Endothelial cell of umbilical vein (primary cell): ENCODE data around the gene MTR. TPM values are rescaled to one million over a fixed set of nuclear protein-coding genes. Genes with fewer than 3 reads are reported as not detected.

Experiments used
- BruUV-seq: library from RNA; stranded (reverse); fragments of 400-500 nt; replicated peaks from 2 replicates; lab custom pipeline; 2021; lab: Mats Ljungman, UMichigan
- CTCF ChIA-PET: fragments of 300-600, 350-600 bp; sonication (Branson Sonifier 250); formaldehyde crosslinking; loops from one replicate; lab custom pipeline; 2021; ENCODE audit warnings: antibody characterized with exemption, inconsistent platforms; lab: Charles Lee
- POLR2A ChIA-PET: fragments of 300-600, 350-600 bp; sonication (Branson Sonifier 250); formaldehyde crosslinking; loops from one replicate; lab custom pipeline; 2021; ENCODE audit warnings: antibody characterized with exemption, inconsistent platforms; lab: Charles Lee
- DNase-seq: peaks from one replicate; pipeline ENCODE4 v3.0.0-alpha.2; 2011; ENCODE audit warnings: low read depth, low spot score
- FAIRE-seq: peaks from 2 replicates; lab custom pipeline; 2011; peaks lifted over from hg19 to GRCh38; lab: Jason Lieb, UNC
- H2AFZ ChIP-seq: 2 replicates; pipeline ENCODE4 v1.6.0; 2012; ENCODE audit warnings: low read depth, low read length, control low read depth, inconsistent platforms
- H3K27ac ChIP-seq: 2 replicates; pipeline ENCODE4 v1.5.1; 2011; ENCODE audit warnings: low read depth, mild to moderate bottlenecking, control low read depth, low read length, moderate library complexity; ENCODE audit not compliant: insufficient read depth
- H3K27me3 ChIP-seq, 2 experiments: 2 replicates each; pipeline versions ENCODE4 v1.6.0 to v1.6.1; 2011; ENCODE audit warnings: low read length in 2 of 2, mixed read lengths in 1 of 2; ENCODE audit not compliant: control insufficient read depth in 2 of 2, insufficient read depth in 2 of 2
- H3K36me3 ChIP-seq, 2 experiments: 2 replicates in 1 of 2; 3 replicates in 1 of 2; pipeline ENCODE4 v1.5.1; 2011; ENCODE audit warnings: low read length in 2 of 2, mild to moderate bottlenecking in 1 of 2, moderate library complexity in 1 of 2; ENCODE audit not compliant: control insufficient read depth in 2 of 2, insufficient read depth in 2 of 2; ENCODE audit errors: extremely low read depth in 1 of 2
- H3K4me1 ChIP-seq: 3 replicates; pipeline ENCODE4 v1.5.1; 2011; ENCODE audit warnings: mild to moderate bottlenecking, low read length; ENCODE audit not compliant: control insufficient read depth, insufficient read depth; ENCODE audit errors: extremely low read depth
- H3K4me2 ChIP-seq: 2 replicates; pipeline ENCODE4 v1.6.1; 2011; ENCODE audit warnings: low read length, control low read depth, mixed read lengths; ENCODE audit not compliant: insufficient read depth
- H3K4me3 ChIP-seq, 3 experiments: fragments of 200-600 bp in 1 of 3; sonication (generic), shearing (Covaris generic) in 1 of 3; replicated peaks in 1 of 3; 2 replicates each; pipeline ENCODE4 v1.5.1; 2011 to 2016; ENCODE audit warnings: control low read depth in 3 of 3, low read length in 3 of 3, mild to moderate bottlenecking in 2 of 3, inconsistent platforms in 1 of 3, low read depth in 1 of 3, moderate library complexity in 1 of 3; ENCODE audit not compliant: insufficient read depth in 1 of 3
- H3K79me2 ChIP-seq: 2 replicates; pipeline ENCODE4 v1.6.0; 2012; ENCODE audit warnings: low read length, inconsistent platforms; ENCODE audit not compliant: control insufficient read depth, insufficient read depth
- H3K9ac ChIP-seq: replicated peaks from 2 replicates; pipeline ENCODE3; 2011; ENCODE audit warnings: low read length, control low read depth; ENCODE audit not compliant: insufficient read depth; ENCODE audit errors: extremely low read depth
- H3K9me1 ChIP-seq: replicated peaks from 3 replicates; pipeline ENCODE4 v1.6.0; 2011; ENCODE audit warnings: mild to moderate bottlenecking, low read length; ENCODE audit not compliant: control insufficient read depth, insufficient read depth; ENCODE audit errors: extremely low read depth
- H3K9me3 ChIP-seq: replicated peaks from 2 replicates; pipeline ENCODE4 v1.5.1; 2012; ENCODE audit warnings: low read length, inconsistent platforms; ENCODE audit not compliant: control insufficient read depth, insufficient read depth
- H4K20me1 ChIP-seq: replicated peaks from 2 replicates; pipeline ENCODE3; 2011; ENCODE audit warnings: mild to moderate bottlenecking, low read length; ENCODE audit not compliant: control insufficient read depth, insufficient read depth; ENCODE audit errors: extremely low read depth
- EZH2 ChIP-seq: IDR thresholded peaks from 2 replicates; pipeline ENCODE4 v1.6.1; 2012; ENCODE audit warnings: borderline replicate concordance, low read depth, mild to moderate bottlenecking, moderate library complexity, low read length, inconsistent platforms; ENCODE audit not compliant: severe bottlenecking
- FOS ChIP-seq: IDR thresholded peaks from 2 replicates; pipeline ENCODE4 v1.6.1; 2011; ENCODE audit warnings: mild to moderate bottlenecking, low read length, moderate library complexity, borderline replicate concordance; ENCODE audit not compliant: insufficient read depth
- GATA2 ChIP-seq: IDR thresholded peaks from 2 replicates; pipeline ENCODE4 v1.7.0; 2011; ENCODE audit warnings: low read depth, mild to moderate bottlenecking, moderate library complexity, mixed read lengths, low read length; ENCODE audit not compliant: insufficient read length, insufficient read depth
- JUN ChIP-seq: IDR thresholded peaks from 2 replicates; pipeline ENCODE4 v1.6.1; 2011; ENCODE audit warnings: borderline replicate concordance, low read depth; ENCODE audit not compliant: insufficient read length, insufficient read depth
- MAX ChIP-seq: IDR thresholded peaks from 2 replicates; pipeline ENCODE4 v1.6.1; 2011; ENCODE audit not compliant: insufficient read depth, insufficient read length
- MYC ChIP-seq: IDR thresholded peaks from one replicate; pipeline ENCODE4 v1.6.1; 2011; ENCODE audit warnings: mild to moderate bottlenecking, low read depth, low read length
- POLR2A ChIP-seq: IDR thresholded peaks from 2 replicates; pipeline ENCODE4 v1.6.1; 2012; ENCODE audit warnings: low read depth, mild to moderate bottlenecking, control low read depth, low read length
- POLR2AphosphoS5 ChIP-seq: IDR thresholded peaks from 2 replicates; pipeline ENCODE4 v1.6.1; 2012; ENCODE audit warnings: low read depth, mild to moderate bottlenecking, control low read depth, low read length, moderate library complexity; ENCODE audit not compliant: insufficient read depth
- dilution Hi-C: fragments of 300-500 bp; cut with MboI; formaldehyde crosslinking; loops from one replicate; pipeline ENCODE4 v1.15.0; 2019; ENCODE audit warnings: low sequenced_read_pairs; ENCODE audit not compliant: extremely low pct_ligation_motif_present
- intact Hi-C: fragments of 100-400 bp; cut with micrococcal nuclease; formaldehyde crosslinking; loops from one replicate; pipeline ENCODE4 v1.10.0; 2022
- polyA plus RNA-seq, 4 experiments: library from polyadenylated mRNA; depleted of rRNA in 3 of 4; stranded (reverse) in 3 of 4; unstranded in 1 of 4; fragments of >200 nt; gene quantifications; 2 replicates each; pipeline versions ENCODE4 v1.2.1 to v1.2.3, GENCODE V29; 2011 to 2012; ENCODE audit warnings: missing spikeins in 1 of 4
- total RNA-seq: library from RNA; stranded (reverse); gene quantifications from 2 replicates; pipeline ENCODE4 v1.2.3, GENCODE V29; 2021
- TF ChIP-seq, protein P1 (sequence below), 2 donors: IDR thresholded peaks; 1 replicate in 1 of 2; 2 replicates in 1 of 2; pipeline ENCODE4 v1.5.1; 2011; ENCODE audit warnings: low read length in 2 of 2, mild to moderate bottlenecking in 2 of 2, moderate library complexity in 2 of 2, control low read depth in 1 of 2, inconsistent platforms in 1 of 2, low read depth in 1 of 2; ENCODE audit not compliant: insufficient read depth in 1 of 2; ENCODE audit errors: extremely low read depth in 1 of 2

Gene MTR
- total and polyA plus RNA-seq, 2 donors (not counting 3 experiments of a cell fraction or from before 2014, with no cell fraction given): 6.7 to 45.2 TPM

GRCh38 chr1:236864996-236865817, 70.1 kb downstream of the MTR start:
- Histone ChIP-seq H2AFZ (no peak overlapping the region), H3K27ac (no peak overlapping the region), H3K9me3 (no peaks in the 10 kb centered on the region), H3K79me2 (no peaks in the 10 kb centered on the region), H3K36me3 (peaks cover 5 to 18% of the 10 kb centered on the region in 2 experiments), H3K27me3 (no peaks in the 10 kb centered on the region), H3K9ac (no peak overlapping the region), H4K20me1 (no peaks in the 10 kb centered on the region), H3K9me1 (no peaks in the 10 kb centered on the region), H3K4me3 (no peak overlapping the region), H3K4me1 (no peaks in the 10 kb centered on the region), H3K4me2 (no peak overlapping the region)
- DNase-seq (no peak), FAIRE-seq (no peak)
- no TSS peak for BruUV-seq
- dilution Hi-C loops (no loop called here), intact Hi-C loops (loop anchor here (5.0 kb wide), 1 partner anchor 763 kb away; no protein-coding TSS in a partner anchor)
- no peak for TF ChIP-seq GATA2
- no peak for TF ChIP-seq JUN
- ChIA-PET CTCF (no interaction called here), POLR2A (no interaction called here)

DNA sequence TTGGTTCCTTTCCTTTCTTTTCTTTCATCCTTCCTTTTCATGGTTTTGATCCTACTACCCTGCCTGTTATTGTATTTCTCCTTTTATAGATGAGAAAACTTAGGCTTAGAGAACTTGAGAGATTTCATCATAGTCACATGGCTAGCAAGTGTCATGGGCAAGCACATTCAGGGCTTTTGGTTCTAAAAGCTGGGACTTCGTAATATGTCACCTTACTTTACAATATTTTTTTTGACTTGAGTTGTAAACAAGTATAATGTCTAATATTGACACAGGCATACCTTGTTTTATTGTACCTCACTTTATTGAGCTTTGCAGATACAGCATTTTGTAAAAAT, 70.7 kb downstream of the MTR start:
- Histone ChIP-seq H3K36me3 (peaks cover 5 to 18% of the 10 kb centered on the region in 2 experiments), H3K9me1 (no peaks in the 10 kb centered on the region), H4K20me1 (no peaks in the 10 kb centered on the region), H3K4me3 (no peak overlapping the region), H3K79me2 (no peaks in the 10 kb centered on the region), H3K9me3 (no peaks in the 10 kb centered on the region), H3K9ac (no peak overlapping the region), H3K4me2 (no peak overlapping the region), H3K27me3 (no peaks in the 10 kb centered on the region), H3K27ac (no peak overlapping the region), H2AFZ (no peak overlapping the region), H3K4me1 (no peaks in the 10 kb centered on the region)
- ChIA-PET CTCF (no interaction called here), POLR2A (no interaction called here)
- FAIRE-seq (no peak), DNase-seq (no peak)
- TF ChIP-seq MAX (no peak), EZH2 (no peak), POLR2AphosphoS5 (no peak), POLR2A (no peak), FOS (no peak), MYC (no peak), GATA2 (no peak), JUN (no peak)
- TF ChIP-seq, protein P1, sequence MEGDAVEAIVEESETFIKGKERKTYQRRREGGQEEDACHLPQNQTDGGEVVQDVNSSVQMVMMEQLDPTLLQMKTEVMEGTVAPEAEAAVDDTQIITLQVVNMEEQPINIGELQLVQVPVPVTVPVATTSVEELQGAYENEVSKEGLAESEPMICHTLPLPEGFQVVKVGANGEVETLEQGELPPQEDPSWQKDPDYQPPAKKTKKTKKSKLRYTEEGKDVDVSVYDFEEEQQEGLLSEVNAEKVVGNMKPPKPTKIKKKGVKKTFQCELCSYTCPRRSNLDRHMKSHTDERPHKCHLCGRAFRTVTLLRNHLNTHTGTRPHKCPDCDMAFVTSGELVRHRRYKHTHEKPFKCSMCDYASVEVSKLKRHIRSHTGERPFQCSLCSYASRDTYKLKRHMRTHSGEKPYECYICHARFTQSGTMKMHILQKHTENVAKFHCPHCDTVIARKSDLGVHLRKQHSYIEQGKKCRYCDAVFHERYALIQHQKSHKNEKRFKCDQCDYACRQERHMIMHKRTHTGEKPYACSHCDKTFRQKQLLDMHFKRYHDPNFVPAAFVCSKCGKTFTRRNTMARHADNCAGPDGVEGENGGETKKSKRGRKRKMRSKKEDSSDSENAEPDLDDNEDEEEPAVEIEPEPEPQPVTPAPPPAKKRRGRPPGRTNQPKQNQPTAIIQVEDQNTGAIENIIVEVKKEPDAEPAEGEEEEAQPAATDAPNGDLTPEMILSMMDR (IDR thresholded peaks at IDR 0.05; ENCODE audit: extremely low read depth in 1 of 2, insufficient read depth in 1 of 2, low read depth in 1 of 2, low read length in 2 of 2): no peak
- BruUV-seq: no TSS peak
- intact Hi-C loops: loop anchor here (5.0 kb wide), 1 partner anchor 763 kb away; no protein-coding TSS in a partner anchor
- dilution Hi-C loops: no loop called here
